GM19240 (cell line): ENCODE data around the gene TSC22D1.

ENCODE experiments used
- DNase-seq: peaks from one replicate; pipeline ENCODE4 v3.0.0; 2011; ENCODE audit warnings: low spot score; ENCODE audit not compliant: insufficient read length

The TSC22D1 gene

GRCh38 chr13:44407891-44408290 lies 168.2 kb downstream of the TSC22D1 start:
- no peak for DNase-seq

- no peak for DNase-seq
Measured at GRCh38 chr13:44407379-44407778, 168.8 kb downstream of the TSC22D1 start.

DNA sequence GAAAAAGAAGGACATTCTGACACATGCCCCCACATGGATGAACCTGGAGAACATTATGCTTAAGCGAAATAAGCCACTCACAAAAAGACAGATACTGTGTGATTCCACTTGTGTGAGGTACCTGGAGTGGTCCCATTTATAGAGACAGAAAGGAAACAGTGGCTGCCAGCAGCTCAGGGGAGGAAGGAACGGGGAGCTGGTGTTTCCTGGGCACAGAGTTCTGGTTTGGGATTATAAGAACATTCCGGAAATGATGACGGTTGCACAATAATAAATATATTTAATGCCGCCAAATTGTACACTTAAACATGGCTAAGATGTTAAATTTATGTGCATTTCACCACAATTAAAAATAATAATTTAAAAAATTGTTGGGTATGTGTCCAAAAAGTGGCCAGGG lies 169.5 kb downstream of the TSC22D1 start:
- no peak for DNase-seq

DNA sequence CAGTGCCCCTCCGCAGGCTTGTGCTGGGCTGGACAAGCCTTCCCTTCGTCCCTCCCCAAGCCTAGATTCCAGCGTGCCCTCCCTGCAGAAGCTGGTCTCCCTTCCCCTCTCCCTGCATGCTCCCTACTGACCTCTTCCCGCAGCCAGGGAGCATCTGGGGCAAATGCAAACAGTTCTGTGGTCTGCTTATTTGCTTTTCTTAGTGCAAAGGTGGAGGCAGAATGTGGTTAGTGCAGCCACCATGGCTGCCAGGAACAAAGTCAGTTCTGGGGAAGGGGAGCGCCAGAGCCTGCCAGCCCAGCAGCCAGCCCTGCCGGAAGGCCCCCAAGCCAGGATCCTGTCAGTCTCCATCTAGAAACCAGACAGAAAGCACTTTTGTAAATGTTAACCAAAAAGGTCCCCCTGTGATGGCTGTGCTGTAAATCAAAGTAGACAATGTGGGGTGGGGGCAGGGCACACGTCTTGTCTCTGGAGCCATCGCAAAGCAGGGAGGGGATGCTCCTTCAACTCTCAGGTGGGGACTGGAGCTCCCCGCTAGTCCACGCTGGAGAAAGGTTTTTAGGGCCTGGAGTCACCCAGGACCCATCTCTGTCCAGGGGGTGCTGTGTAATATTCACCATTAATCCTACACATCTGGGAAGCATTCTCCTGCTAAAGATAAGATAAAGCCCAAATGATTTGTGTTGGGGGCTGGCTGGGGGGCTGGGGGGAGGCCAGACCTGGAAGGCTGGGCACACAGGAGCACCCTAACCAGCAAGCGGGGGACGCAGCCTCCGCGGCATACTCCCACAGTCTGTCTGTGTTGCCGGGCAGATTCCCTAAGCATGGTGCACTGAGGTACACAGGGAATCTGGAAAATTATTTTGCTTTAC lies 171.6 kb downstream of the TSC22D1 start:
- DNase-seq, result no peak

GRCh38 chr13:44403461-44404056 lies 172.6 kb downstream of the TSC22D1 start:
- DNase-seq, result no peak

- no peak for DNase-seq
Measured at GRCh38 chr13:44402899-44403445, 173.2 kb downstream of the TSC22D1 start.

DNA sequence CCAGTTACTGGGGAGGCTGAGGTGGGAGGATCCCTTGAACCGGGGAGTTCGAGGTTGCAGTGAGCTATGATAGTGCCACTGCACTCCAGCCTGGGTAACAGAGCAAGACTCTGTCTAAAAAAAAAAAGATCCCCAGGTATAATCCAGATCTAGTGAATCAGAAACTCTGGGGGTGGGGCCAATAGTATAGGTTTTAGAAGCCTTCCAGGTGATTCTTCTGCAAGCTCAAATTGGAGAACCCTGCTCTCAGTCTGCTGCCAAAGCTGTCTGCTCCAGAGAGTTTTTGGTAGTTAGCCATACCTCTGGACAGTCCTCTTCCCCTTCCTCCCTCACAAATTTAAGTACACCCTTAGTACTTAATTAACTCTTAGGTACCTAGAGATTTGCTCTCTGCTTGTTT lies 174.6 kb downstream of the TSC22D1 start:
- no peak for DNase-seq

DNA sequence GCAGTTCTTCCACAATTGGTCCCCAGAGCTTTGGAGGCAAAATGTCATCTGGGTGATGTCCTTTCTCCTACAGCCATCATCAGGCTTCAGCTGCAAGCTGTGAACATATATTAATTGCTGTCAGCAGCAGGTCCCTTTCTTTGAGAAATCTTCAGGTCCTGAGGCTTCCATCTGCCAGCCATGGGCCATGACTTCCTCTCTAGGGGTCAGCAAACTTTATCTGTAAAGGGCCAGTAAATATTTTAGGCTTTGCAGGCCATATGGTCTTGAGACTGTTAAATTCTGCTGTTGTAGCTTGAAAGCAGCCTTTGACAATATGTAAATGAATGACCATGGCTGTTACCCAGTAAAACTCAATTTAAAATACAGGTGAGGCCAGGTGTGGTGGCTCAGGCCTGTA lies 175.4 kb downstream of the TSC22D1 start:
- DNase-seq, result no peak

GRCh38 chr13:44399074-44399473 lies 177.1 kb downstream of the TSC22D1 start:
- no peak for DNase-seq

GRCh38 chr13:44398606-44399005 lies 177.5 kb downstream of the TSC22D1 start:
- DNase-seq, result no peak

DNA sequence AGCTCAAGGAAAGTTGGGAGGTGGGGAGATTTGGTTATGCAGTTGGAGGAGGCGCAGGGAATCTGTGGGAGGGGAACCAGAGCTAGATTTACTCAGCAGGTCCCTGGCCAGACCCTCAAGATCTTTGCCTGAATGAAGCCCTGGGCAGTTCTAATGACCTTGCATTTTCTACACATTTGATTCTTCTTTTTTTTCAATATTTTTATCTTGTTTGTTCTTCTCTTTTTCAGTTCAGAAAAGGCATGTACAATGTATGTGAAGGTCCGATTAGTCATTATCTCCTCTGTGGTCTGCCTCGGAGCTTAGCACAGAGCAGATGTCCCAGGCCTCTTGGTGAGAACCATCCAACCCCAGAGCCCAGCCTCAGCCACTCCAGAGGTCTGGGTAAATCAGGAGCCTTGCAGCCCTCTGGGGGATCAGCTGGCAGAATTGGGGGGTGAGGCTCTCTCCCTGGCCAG lies 178.3 kb downstream of the TSC22D1 start:
- no peak for DNase-seq

DNA sequence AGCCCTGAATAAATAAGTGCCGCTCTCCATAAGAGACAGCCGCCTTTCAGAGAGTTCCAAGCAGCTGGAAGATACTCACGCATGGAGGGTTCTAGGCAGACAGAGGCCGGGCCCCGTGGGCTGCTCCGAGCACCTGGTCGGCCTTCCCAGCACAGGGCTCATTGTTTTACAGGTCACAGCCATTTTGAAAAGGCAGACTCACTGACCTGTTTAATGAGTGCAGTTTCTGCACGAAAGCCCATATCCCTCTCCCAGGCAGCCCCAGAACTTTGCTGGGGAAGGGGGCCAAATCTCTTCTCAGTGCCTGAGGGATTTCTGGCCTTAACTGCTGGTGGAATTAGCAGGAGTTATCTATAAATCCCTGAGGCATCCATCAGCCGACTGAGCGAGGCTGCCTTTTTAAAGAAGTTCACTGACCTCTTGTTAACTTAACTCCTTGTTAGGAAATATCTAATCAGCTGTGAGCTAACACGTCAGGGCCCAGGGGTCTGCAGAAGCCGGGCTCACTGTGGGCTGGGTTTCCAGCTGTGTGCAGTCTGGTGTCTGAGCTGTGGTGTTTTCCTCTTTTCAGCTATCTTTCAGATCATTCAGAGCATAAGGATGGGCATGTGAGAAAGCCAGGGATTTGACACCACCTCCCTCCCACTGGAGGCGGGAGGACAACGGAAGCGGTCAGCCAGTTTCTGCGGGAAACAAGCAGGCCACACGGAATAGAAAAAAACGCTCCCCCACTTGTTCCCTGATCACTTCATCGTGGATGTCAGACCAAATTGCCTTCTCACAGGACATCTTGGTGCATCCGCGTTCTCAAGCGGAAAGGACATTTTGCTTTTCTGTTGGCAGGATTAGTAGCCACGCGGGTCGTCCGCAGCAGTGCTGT lies 179.2 kb downstream of the TSC22D1 start:
- DNase-seq, result no peak

GRCh38 chr13:44395976-44396694 lies 180.0 kb downstream of the TSC22D1 start:
- DNase-seq, result no peak

GRCh38 chr13:44394658-44395057 lies 181.5 kb downstream of the TSC22D1 start:
- no peak for DNase-seq

DNA sequence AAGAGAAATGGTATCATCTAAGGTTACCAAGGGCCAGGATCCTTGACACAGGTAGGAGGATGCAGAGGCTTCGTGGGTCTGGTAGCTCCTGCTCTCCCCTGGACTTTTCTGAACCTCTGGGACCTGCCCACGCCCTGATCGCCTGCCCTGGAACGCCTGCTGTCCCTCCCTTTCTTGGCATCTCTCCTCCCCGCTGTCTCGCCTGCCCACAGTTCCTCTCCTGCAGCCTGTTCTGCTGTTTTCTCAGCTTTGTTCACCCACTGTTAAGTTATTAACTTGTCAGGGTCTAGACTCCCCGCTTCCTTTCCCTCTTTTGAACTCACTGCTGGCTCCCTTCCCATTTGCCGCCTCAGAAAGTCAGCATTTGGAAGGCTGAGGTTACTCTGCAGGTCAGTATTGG lies 182.7 kb downstream of the TSC22D1 start:
- DNase-seq, result no peak

GRCh38 chr13:44389876-44390275 lies 186.3 kb downstream of the TSC22D1 start:
- no peak for DNase-seq

GRCh38 chr13:44389060-44389666 lies 187.0 kb downstream of the TSC22D1 start:
- no peak for DNase-seq

- DNase-seq, result no peak
Measured at GRCh38 chr13:44388427-44389059, 187.6 kb downstream of the TSC22D1 start.

DNA sequence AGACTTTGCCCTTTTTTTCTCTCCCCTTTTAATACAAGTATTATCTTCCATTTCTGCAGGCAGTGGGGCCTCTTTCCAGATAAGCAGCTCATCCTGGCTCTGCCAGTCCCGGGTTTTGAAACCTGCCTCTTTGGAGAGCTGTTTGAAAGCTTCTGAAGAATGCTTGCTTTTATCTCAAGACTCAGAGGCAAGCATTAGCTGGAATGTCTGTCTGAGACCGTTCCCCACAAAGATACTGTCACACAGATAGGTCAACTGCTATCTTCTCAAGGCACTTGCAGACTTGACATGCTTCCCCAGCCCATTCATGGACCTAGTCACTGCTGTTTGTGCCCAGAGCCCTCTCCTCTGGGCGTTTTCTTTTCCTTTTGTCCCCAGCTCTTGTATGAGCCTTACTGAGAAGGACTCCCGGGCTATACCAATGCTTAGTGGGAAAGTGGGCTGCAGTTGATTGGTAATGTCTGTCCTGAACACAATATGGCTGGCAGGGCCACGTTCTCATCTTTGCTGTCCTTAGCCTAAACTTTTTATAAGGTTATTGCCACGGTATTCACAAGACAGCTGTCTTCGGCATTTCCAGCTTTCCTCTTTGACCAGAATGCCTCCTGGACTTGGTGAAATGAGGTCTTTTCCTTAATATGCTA lies 189.1 kb downstream of the TSC22D1 start:
- no peak for DNase-seq

DNA sequence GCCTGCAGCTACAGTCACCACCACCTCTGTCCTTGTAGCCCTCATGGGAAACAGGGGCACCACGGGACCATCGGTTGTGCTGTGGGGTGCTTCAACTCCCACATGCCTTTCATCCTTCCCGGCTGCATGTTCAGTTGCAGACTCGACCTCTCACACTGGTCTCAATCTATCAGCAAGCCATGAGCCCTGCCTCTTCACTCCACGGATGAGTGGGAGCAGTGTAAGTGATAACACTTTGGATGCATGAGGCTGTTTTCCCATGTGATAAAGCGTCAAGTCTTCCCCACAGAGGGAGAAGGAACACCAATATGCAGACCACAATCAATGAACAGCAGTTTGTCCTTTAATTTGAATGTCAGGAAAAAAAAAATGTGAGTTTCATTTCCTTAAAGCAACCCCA lies 190.3 kb downstream of the TSC22D1 start:
- no peak for DNase-seq
